Adrenal gland (tissue), 12 donors: ENCODE measurements around the gene ZNF665. TPM values are rescaled to one million over a fixed set of nuclear protein-coding genes. Genes with fewer than 3 reads are reported as not detected.

Experiments
- DNase-seq, 7 donors: peaks; one replicate each; pipeline ENCODE4 v3.0.0-alpha.2; 2019 to 2020
- H3K27ac ChIP-seq, 5 donors: fragments of 200-600 bp; sonication (generic) in 4 of 5; 1 replicate in 3 of 5; 2 replicates in 2 of 5; pipeline versions ENCODE4 v1.5.1 to v1.8.0; 2016 to 2020; ENCODE audit warnings: mild to moderate bottlenecking in 1 of 5
- H3K27me3 ChIP-seq: fragments of 200-600 bp; 2 replicates; pipeline ENCODE4 v1.8.0; 2021
- H3K36me3 ChIP-seq, 2 donors: fragments of 200-600 bp; replicated peaks in 1 of 2; 1 replicate in 1 of 2; 2 replicates in 1 of 2; pipeline versions ENCODE4 v1.5.1 to v1.8.0; 2018 to 2022
- H3K4me1 ChIP-seq, 2 donors: fragments of 200-600 bp; replicated peaks in 1 of 2; 1 replicate in 1 of 2; 2 replicates in 1 of 2; pipeline versions ENCODE4 v1.5.1 to v1.8.0; 2018 to 2021
- H3K4me3 ChIP-seq, 4 donors: fragments of 200-600 bp; sonication (generic) in 3 of 4; one replicate each; pipeline ENCODE4 v1.5.1; 2016 to 2018
- H3K9me3 ChIP-seq, 3 donors: fragments of 200-600 bp; sonication (generic) in 1 of 3; replicated peaks in 1 of 3; 1 replicate in 2 of 3; 2 replicates in 1 of 3; pipeline versions ENCODE4 v1.5.1 to v1.8.0; 2016 to 2021
- POLR2A ChIP-seq, 2 donors: fragments of 450-650 bp; IDR thresholded peaks; one replicate each; pipeline ENCODE4 v1.6.1; 2017; ENCODE audit warnings: antibody characterized with exemption in 2 of 2, mild to moderate bottlenecking in 2 of 2, moderate library complexity in 1 of 2
- WGBS, 4 donors: extraction: QIAGEN DNeasy Blood & Tissue Kit in 2 of 4; methylation state at CpG; one replicate each; pipeline versions ENCODE4 v1.1.5 to v1.1.7; 2013 to 2017; 5-methylcytosine and 5-hydroxymethylcytosine counted together
- intact Hi-C, 2 donors: fragments of 100-400 bp; cut with DNase I; formaldehyde crosslinking; loops; one replicate each; pipeline versions ENCODE4 v1.14.1 to v1.15.0; 2022 to 2023
- polyA plus RNA-seq, 3 donors: library from polyadenylated mRNA; stranded (reverse); fragments of 200-250 nt in 2 of 3; fragments of 350-450 nt in 1 of 3; fragmentation: Illumina TruSeq in 1 of 3; extraction: RNeasy Lipid Tissue Mini Kit (QIAGEN cat#74804) in 1 of 3; gene quantifications; one replicate each; pipeline ENCODE4 v1.2.3, GENCODE V29; 2013 to 2014
- total RNA-seq, 9 donors: library from RNA; depleted of rRNA in 4 of 9; stranded (reverse); fragments of >200 nt in 4 of 9; fragments of 120-200 nt in 1 of 9; fragmentation: NEBNext Ultra II Directional in 1 of 9; extraction: Animal tissue kit (Norgen Biotek cat#: 25700) in 1 of 9; gene quantifications; one replicate each; pipeline versions ENCODE4 v1.1.0 to v1.2.4, GENCODE V29; 2013 to 2023
- TF ChIP-seq, protein P1 (sequence below), 6 experiments: fragments of 450-650 bp in 4 of 6; fragments of 200-600 bp in 2 of 6; sonication (generic) in 1 of 6; IDR thresholded peaks; 1 replicate in 5 of 6; 2 replicates in 1 of 6; pipeline versions ENCODE4 v1.5.1 to v1.8.0; 2016 to 2021; ENCODE audit warnings: antibody characterized with exemption in 6 of 6, mild to moderate bottlenecking in 2 of 6, moderate library complexity in 1 of 6
- donor health status: healthy with polysubstance abuse.
- donor health status: Bipolar disorder and iron deficiency.
- donor health status: DM: yes; HTN: yes; CAD: no.
- donor health status: DM: no; HTN: no; CAD: no.
- donor health status: DM: no; HTN: no; CAD: no.
- donor health status: DM: yes; HTN: yes; CAD: no.

The ZNF665 gene
- total and polyA plus RNA-seq, 12 donors, result 1.2 to 9.3 (median 4.1) TPM

DNA sequence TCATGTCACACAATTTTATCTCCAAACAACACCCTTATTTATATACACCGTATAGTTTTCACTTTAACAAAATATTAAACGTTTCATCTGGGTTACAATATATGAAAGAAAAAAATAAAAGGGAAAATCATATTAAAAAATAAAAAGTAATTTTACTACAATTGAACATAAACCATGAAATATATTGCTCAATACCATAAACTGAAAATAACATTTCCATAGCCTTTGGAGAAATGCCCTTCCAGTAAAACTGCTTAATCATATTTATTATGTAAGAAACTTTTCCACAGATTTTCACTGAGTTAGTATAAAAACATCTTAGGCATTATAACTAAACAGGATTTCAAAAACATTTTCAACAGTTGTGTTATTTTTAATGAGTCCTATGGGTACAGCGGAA, 32.8 kb downstream of the ZNF665 start:
- intact Hi-C loops, result no loop called here
- Histone ChIP-seq H3K27ac (no peak overlapping the region), H3K4me3 (no peak overlapping the region), H3K4me1 (peaks cover 8 to 13% of the 10 kb centered on the region in 2 donors), H3K36me3 (no peaks in the 10 kb centered on the region), H3K27me3 (no peaks in the 10 kb centered on the region), H3K9me3 (peaks cover 0 to 9% (median 0%) of the 10 kb centered on the region in 3 donors)
- 89 to 95% (median 92%) methylated on average over 3 of the region's 3 CpGs for WGBS, 4 donors
- TF ChIP-seq, protein P1, sequence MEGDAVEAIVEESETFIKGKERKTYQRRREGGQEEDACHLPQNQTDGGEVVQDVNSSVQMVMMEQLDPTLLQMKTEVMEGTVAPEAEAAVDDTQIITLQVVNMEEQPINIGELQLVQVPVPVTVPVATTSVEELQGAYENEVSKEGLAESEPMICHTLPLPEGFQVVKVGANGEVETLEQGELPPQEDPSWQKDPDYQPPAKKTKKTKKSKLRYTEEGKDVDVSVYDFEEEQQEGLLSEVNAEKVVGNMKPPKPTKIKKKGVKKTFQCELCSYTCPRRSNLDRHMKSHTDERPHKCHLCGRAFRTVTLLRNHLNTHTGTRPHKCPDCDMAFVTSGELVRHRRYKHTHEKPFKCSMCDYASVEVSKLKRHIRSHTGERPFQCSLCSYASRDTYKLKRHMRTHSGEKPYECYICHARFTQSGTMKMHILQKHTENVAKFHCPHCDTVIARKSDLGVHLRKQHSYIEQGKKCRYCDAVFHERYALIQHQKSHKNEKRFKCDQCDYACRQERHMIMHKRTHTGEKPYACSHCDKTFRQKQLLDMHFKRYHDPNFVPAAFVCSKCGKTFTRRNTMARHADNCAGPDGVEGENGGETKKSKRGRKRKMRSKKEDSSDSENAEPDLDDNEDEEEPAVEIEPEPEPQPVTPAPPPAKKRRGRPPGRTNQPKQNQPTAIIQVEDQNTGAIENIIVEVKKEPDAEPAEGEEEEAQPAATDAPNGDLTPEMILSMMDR (IDR thresholded peaks at IDR 0.05), result no peak
- no peak for TF ChIP-seq POLR2A (IDR thresholded peaks at IDR 0.05)
- no peak for DNase-seq

DNA sequence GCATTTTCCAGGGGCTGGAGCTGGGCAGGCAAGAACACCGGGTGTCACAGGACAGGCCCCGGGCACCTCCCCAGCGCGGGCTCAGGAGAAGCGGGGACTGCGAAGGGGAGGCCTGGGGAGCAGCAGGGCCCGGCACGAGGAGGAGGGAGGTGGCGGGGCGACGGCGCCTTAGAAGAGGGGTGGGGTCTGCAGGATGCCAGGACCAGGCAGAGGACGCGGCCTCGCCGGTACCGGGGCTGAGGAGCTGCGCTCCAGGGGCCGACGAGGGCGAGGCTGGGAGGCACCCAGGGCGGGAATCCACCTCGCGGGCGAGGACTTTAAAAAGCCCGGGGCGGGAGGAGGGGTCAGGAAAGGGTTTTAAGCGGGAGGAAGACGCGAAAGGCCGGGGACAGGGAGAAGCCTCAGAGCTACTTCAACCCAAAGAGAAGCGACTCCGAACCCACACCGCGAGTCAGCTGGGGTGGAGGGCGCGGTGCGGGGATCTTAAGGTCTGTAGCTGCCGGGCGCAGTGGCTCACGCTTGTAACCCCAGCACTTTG, 35.0 kb downstream of the ZNF665 start:
- H3K9me3 ChIP-seq, result no peaks in the 10 kb centered on the region
- peak; percentile 48 to 69 (median 63) for DNase-seq
- TF ChIP-seq, protein P1 (IDR thresholded peaks at IDR 0.05), result no peak

GRCh38 chr19:53157626-53158025, 35.5 kb downstream of the ZNF665 start:
- intact Hi-C loops, result no loop called here
- TF ChIP-seq, protein P1 (IDR thresholded peaks at IDR 0.05), result no peak
- TF ChIP-seq POLR2A (IDR thresholded peaks at IDR 0.05), result peak in 1 of 2 donors; percentile 29
- H3K27me3 ChIP-seq, result no peaks in the 10 kb centered on the region
- peak overlapping the region in 2 of 4 donors; percentile 40 to 82 for H3K4me3 ChIP-seq
- H3K27ac ChIP-seq, result peak overlapping the region in 4 of 5 donors; percentile 21 to 81 (median 76)
- peaks cover 8 to 13% of the 10 kb centered on the region in 2 donors for H3K4me1 ChIP-seq
- no peaks in the 10 kb centered on the region for H3K9me3 ChIP-seq
- WGBS, 4 donors, result 11 to 17% (median 14%) methylated on average over 7 of the region's 7 CpGs
- H3K36me3 ChIP-seq, result no peaks in the 10 kb centered on the region
- peak; percentile 24 to 66 (median 49) for DNase-seq

More for the DNA sequence above, 35.0 kb downstream of the ZNF665 start:
- Histone ChIP-seq H3K27ac (peak overlapping the region; percentile 21 to 81 (median 76)), H3K4me3 (peak overlapping the region; percentile 5 to 82 (median 32)), H3K27me3 (no peaks in the 10 kb centered on the region), H3K4me1 (peaks cover 8 to 13% of the 10 kb centered on the region in 2 donors), H3K36me3 (no peaks in the 10 kb centered on the region)
- intact Hi-C loops, result no loop called here
- 0 to 1% (median 1%) methylated on average over 6 to 41 of the region's 41 CpGs for WGBS, 4 donors

- H3K4me3 ChIP-seq, result no peak overlapping the region
These were observed 36.3 kb downstream of the ZNF665 start for GRCh38 chr19:53156850-53157249.

More at GRCh38 chr19:53156850-53157249, 36.3 kb downstream of the ZNF665 start:
- Histone ChIP-seq H3K36me3 (no peaks in the 10 kb centered on the region), H3K9me3 (no peaks in the 10 kb centered on the region), H3K27me3 (no peaks in the 10 kb centered on the region), H3K4me1 (peaks cover 8 to 13% of the 10 kb centered on the region in 2 donors), H3K27ac (peak overlapping the region in 1 of 5 donors; percentile 20)
- intact Hi-C loops, result no loop called here
- 82 to 90% (median 85%) methylated on average over 9 of the region's 9 CpGs for WGBS, 4 donors
- TF ChIP-seq POLR2A (IDR thresholded peaks at IDR 0.05), result no peak
- TF ChIP-seq, protein P1 (IDR thresholded peaks at IDR 0.05), result no peak
- DNase-seq, result no peak
